ENCODE data around the gene MVP. TPM values are rescaled to one million over a fixed set of nuclear protein-coding genes. Genes with fewer than 3 reads are reported as not detected.
A peak's percentile ranks its signal among the peaks of the same experiment; 100 is the strongest.

Gene MVP
- total and polyA plus RNA-seq, 8 donors: 58.8 to 179 (median 94.7) TPM

- H3K27ac ChIP-seq: peak overlapping the region in 2 of 4 donors; percentile 22 to 90
- peaks cover 0 to 8% (median 0%) of the 10 kb centered on the region in 3 donors for H3K36me3 ChIP-seq
- H3K4me1 ChIP-seq: peaks cover 17 to 45% (median 30%) of the 10 kb centered on the region in 3 donors
- WGBS, 2 donors: 67 to 74% methylated on average over 4 of the region's 4 CpGs
- no peaks in the 10 kb centered on the region for H3K27me3 ChIP-seq
- ATAC-seq (no peak), DNase-seq (no peak), FAIRE-seq (no peak)
- TF ChIP-seq CTCF (IDR thresholded peaks at IDR 0.05): no peak
- no peaks in the 10 kb centered on the region for H3K9me3 ChIP-seq
- no peak overlapping the region for H3K4me3 ChIP-seq
- intact Hi-C loops (cut with DNase I): no loop called here
Measured at GRCh38 chr16:29818082-29818481, 2.2 kb upstream of the MVP start.

- FAIRE-seq: no peak
- ATAC-seq: no peak
- peak in 3 of 6 donors; percentile 44 to 71 (median 44) for DNase-seq
Measured at GRCh38 chr16:29819506-29819905, 756 bp upstream of the MVP start.

GRCh38 chr16:29820730-29821642, 724 bp downstream of the MVP start:
- Histone ChIP-seq H3K27me3 (no peaks in the 10 kb centered on the region), H3K9me3 (no peaks in the 10 kb centered on the region), H3K27ac (peak overlapping the region; percentile 63 to 93 (median 87)), H3K36me3 (peaks cover 0 to 8% (median 0%) of the 10 kb centered on the region in 3 donors), H3K4me1 (peaks cover 43 to 73% (median 57%) of the 10 kb centered on the region in 3 donors), H3K4me3 (peak overlapping the region; percentile 48 to 77 (median 54))
- no peak for TF ChIP-seq CTCF (IDR thresholded peaks at IDR 0.05)
- ATAC-seq (peak; percentile 37 to 66 (median 56)), DNase-seq (peak; percentile 71 to 87 (median 77)), FAIRE-seq (no peak)
- intact Hi-C loops (cut with DNase I): no loop called here
- 1 to 5% methylated on average over 11 of the region's 11 CpGs for WGBS, 2 donors

More at GRCh38 chr16:29819506-29819905, 756 bp upstream of the MVP start:
- Histone ChIP-seq H3K36me3 (peaks cover 0 to 8% (median 0%) of the 10 kb centered on the region in 3 donors), H3K27ac (peak overlapping the region in 2 of 4 donors; percentile 92 to 93), H3K4me3 (peak overlapping the region in 1 of 4 donors; percentile 77), H3K27me3 (no peaks in the 10 kb centered on the region), H3K9me3 (no peaks in the 10 kb centered on the region), H3K4me1 (peaks cover 28 to 59% (median 43%) of the 10 kb centered on the region in 3 donors)
- intact Hi-C loops (cut with DNase I): no loop called here
- 50% methylated on average over 15 of the region's 15 CpGs for WGBS, 2 donors
- TF ChIP-seq CTCF (IDR thresholded peaks at IDR 0.05): no peak

GRCh38 chr16:29821643-29822115, 1.4 kb downstream of the MVP start:
- no peak for FAIRE-seq
- DNase-seq: peak in 2 of 6 donors; percentile 41 to 43
- TF ChIP-seq CTCF (IDR thresholded peaks at IDR 0.05): no peak
- intact Hi-C loops (cut with DNase I): loop anchor here in 1 of 3 donors (2.0 kb wide), 1 partner anchor 17 kb away; no protein-coding TSS in a partner anchor
- no peaks in the 10 kb centered on the region for H3K27me3 ChIP-seq
- H3K4me1 ChIP-seq: peaks cover 50 to 76% (median 63%) of the 10 kb centered on the region in 3 donors
- ATAC-seq: peak in 3 of 4 donors; percentile 2 to 14 (median 3)
- H3K4me3 ChIP-seq: peak overlapping the region; percentile 48 to 77 (median 54)
- peaks cover 0 to 8% (median 0%) of the 10 kb centered on the region in 3 donors for H3K36me3 ChIP-seq
- no peaks in the 10 kb centered on the region for H3K9me3 ChIP-seq
- 19 to 21% methylated on average over 7 of the region's 7 CpGs for WGBS, 2 donors
- H3K27ac ChIP-seq: peak overlapping the region; percentile 63 to 93 (median 87)
